B cell (primary cell): ENCODE results near the gene THBS3. TPM values are rescaled to one million over a fixed set of nuclear protein-coding genes. Genes with fewer than 3 reads are reported as not detected.

Experiments
- ATAC-seq: fragments of 200-7000 bp; cut with Tn5 transposase; one replicate; pipeline ENCODE4 v1.10.0; 2021; ENCODE audit warnings: low read depth, mild to moderate bottlenecking, moderate number of reproducible peaks, moderate library complexity
- CTCF ChIA-PET: fragments of 350-600 bp; sonication (Branson Sonifier 250); formaldehyde crosslinking; loops from one replicate; lab custom pipeline; 2021; ENCODE audit warnings: antibody characterized with exemption, inconsistent platforms; lab: Charles Lee
- POLR2A ChIA-PET: fragments of 350-600 bp; sonication (Branson Sonifier 250); formaldehyde crosslinking; loops from one replicate; lab custom pipeline; 2021; ENCODE audit warnings: antibody characterized with exemption; lab: Charles Lee
- DNase-seq: peaks from one replicate; pipeline ENCODE4 v3.0.0; 2013
- H2AFZ ChIP-seq: 2 replicates; pipeline ENCODE4 v1.6.1; 2012; ENCODE audit warnings: mild to moderate bottlenecking, low read depth, low read length; ENCODE audit not compliant: insufficient read depth, poor library complexity, severe bottlenecking
- H3K27ac ChIP-seq, 2 donors: 1 replicate in 1 of 2; 2 replicates in 1 of 2; pipeline ENCODE4 v1.5.1; 2012 to 2013; ENCODE audit warnings: low read length in 2 of 2, mild to moderate bottlenecking in 2 of 2, moderate library complexity in 1 of 2
- H3K27me3 ChIP-seq, 4 experiments: fragments of 200-600 bp in 1 of 4; sonication (generic) in 1 of 4; replicated peaks in 1 of 4; 1 replicate in 2 of 4; 2 replicates in 2 of 4; pipeline versions ENCODE4 v1.6.1 to v1.7.0; 2013 to 2016; ENCODE audit warnings: low read length in 3 of 4, mild to moderate bottlenecking in 2 of 4, mixed read lengths in 1 of 4, moderate library complexity in 1 of 4; ENCODE audit not compliant: insufficient read depth in 4 of 4, control insufficient read depth in 3 of 4; ENCODE audit errors: control extremely low read depth in 1 of 4
- H3K36me3 ChIP-seq, 2 experiments: replicated peaks in 1 of 2; 1 replicate in 1 of 2; 2 replicates in 1 of 2; pipeline versions ENCODE4 v1.6.1 to v1.7.1; 2013; ENCODE audit warnings: low read length in 1 of 2; ENCODE audit not compliant: insufficient read depth in 2 of 2, control insufficient read depth in 1 of 2; ENCODE audit errors: control extremely low read depth in 1 of 2, extremely low read depth in 1 of 2
- H3K4me1 ChIP-seq, 2 donors: fragments of 200-600 bp in 1 of 2; sonication (generic) in 1 of 2; 1 replicate in 1 of 2; 2 replicates in 1 of 2; pipeline versions ENCODE4 v1.5.1 to v1.6.1; 2013 to 2017; ENCODE audit warnings: low read length in 2 of 2; ENCODE audit not compliant: control insufficient read depth in 2 of 2, insufficient read depth in 2 of 2
- H3K4me2 ChIP-seq: replicated peaks from 2 replicates; pipeline ENCODE3; 2012; ENCODE audit warnings: mild to moderate bottlenecking, low read depth, low read length; ENCODE audit not compliant: poor library complexity, severe bottlenecking
- H3K4me3 ChIP-seq, 5 experiments: fragments of 200-600 bp in 1 of 5; sonication (generic) in 1 of 5; 1 replicate in 3 of 5; 2 replicates in 2 of 5; pipeline versions ENCODE4 v1.5.1 to v1.7.0; 2011 to 2016; ENCODE audit warnings: low read length in 4 of 5, mild to moderate bottlenecking in 4 of 5, low read depth in 2 of 5, control low read depth in 1 of 5, moderate library complexity in 1 of 5; ENCODE audit not compliant: insufficient read depth in 1 of 5; ENCODE audit errors: control extremely low read depth in 1 of 5, extremely low read depth in 1 of 5
- H3K79me2 ChIP-seq: fragments of 200-600 bp; sonication (generic); one replicate; pipeline ENCODE4 v1.6.0; 2016; ENCODE audit warnings: low read length; ENCODE audit not compliant: control insufficient read depth, insufficient read depth
- H3K9ac ChIP-seq: fragments of 200-600 bp; sonication (generic); 2 replicates; pipeline ENCODE4 v1.6.1; 2017; ENCODE audit warnings: mild to moderate bottlenecking, low read length, moderate library complexity
- H3K9me3 ChIP-seq, 3 donors: one replicate each; pipeline versions ENCODE4 v1.6.1 to v1.7.1; 2013; ENCODE audit warnings: low read length in 2 of 3; ENCODE audit not compliant: control insufficient read depth in 2 of 3, insufficient read depth in 1 of 3; ENCODE audit errors: control extremely low read depth in 1 of 3
- H4K20me1 ChIP-seq: 2 replicates; pipeline ENCODE4 v1.6.0; 2012; ENCODE audit warnings: mild to moderate bottlenecking, low read length; ENCODE audit not compliant: insufficient read depth, control insufficient read depth, poor library complexity, severe bottlenecking
- H3K27ac Mint-ChIP-seq: one replicate; pipeline ENCODE4 v1.8.0; 2021; ENCODE audit warnings: mixed read lengths
- H3K27me3 Mint-ChIP-seq: one replicate; pipeline ENCODE4 v1.8.0; 2021; ENCODE audit warnings: mixed read lengths
- H3K4me1 Mint-ChIP-seq: one replicate; pipeline ENCODE4 v1.8.0; 2021; ENCODE audit warnings: mixed read lengths
- H3K4me3 Mint-ChIP-seq: one replicate; pipeline ENCODE4 v1.8.0; 2021; ENCODE audit warnings: mixed read lengths
- H3K9me3 Mint-ChIP-seq: one replicate; pipeline ENCODE4 v1.8.0; 2022; ENCODE audit warnings: mixed read lengths; ENCODE audit not compliant: insufficient read depth
- EZH2 ChIP-seq: IDR thresholded peaks from 2 replicates; pipeline ENCODE4 v1.6.1; 2012; ENCODE audit warnings: borderline replicate concordance, low read depth, mild to moderate bottlenecking, moderate library complexity, low read length; ENCODE audit not compliant: insufficient read depth, poor library complexity, severe bottlenecking
- WGBS: methylation state at CpG from one replicate; pipeline ENCODE4 v1.1.5; 2013; ENCODE audit warnings: missing lambda C conversion rate; ENCODE audit not compliant: insufficient coverage; 5-methylcytosine and 5-hydroxymethylcytosine counted together
- intact Hi-C: fragments of 100-400 bp; cut with micrococcal nuclease; formaldehyde crosslinking; loops from one replicate; pipeline ENCODE4 v1.10.0; 2022
- polyA plus RNA-seq: library from polyadenylated mRNA; depleted of rRNA; stranded (reverse); fragments of >200 nt; gene quantifications from 2 replicates; pipeline ENCODE4 v1.2.3, GENCODE V29; 2012
- total RNA-seq, 2 donors: library from RNA; stranded (reverse); fragments of 120-200 nt in 1 of 2; gene quantifications; 1 replicate in 1 of 2; 2 replicates in 1 of 2; pipeline versions ENCODE4 v1.2.3 to v1.2.4, GENCODE V29; 2013 to 2022
- TF ChIP-seq, protein P1 (sequence below): fragments of 200-600 bp; IDR thresholded peaks from one replicate; pipeline ENCODE4 v1.8.0; 2022; ENCODE audit warnings: antibody characterized with exemption, mild to moderate bottlenecking

The THBS3 gene
- total and polyA plus RNA-seq, 2 donors (not counting 1 experiment from before 2014, with no cell fraction given), result 28.0 to 28.6 TPM

GRCh38 chr1:155206891-155207805 is 549 bp downstream of the THBS3 start:
- no peaks in the 10 kb centered on the region for H3K27me3 ChIP-seq
- DNase-seq (peak; percentile 92), ATAC-seq (peak; percentile 50)
- ChIA-PET POLR2A (interaction anchor here (0.6 to 3.7 kb wide), 8 partner anchors 11 to 922 kb away, joined by 3 to 47 read pairs (median 6); partner anchors contain the start of gene SCAMP3), CTCF (interaction anchor here (0.5 to 8.7 kb wide), 24 partner anchors 11 to 473 kb away, joined by 3 to 189 read pairs (median 7); partner anchors contain the start of genes ADAM15 and KRTCAP2)
- peak overlapping the region; percentile 95 to 100 for H3K27ac ChIP-seq
- Mint-ChIP-seq H3K4me1 (peaks cover 22% of the 10 kb centered on the region), H3K9me3 (no peaks in the 10 kb centered on the region), H3K27me3 (no peaks in the 10 kb centered on the region), H3K27ac (peak overlapping the region; percentile 91), H3K4me3 (peak overlapping the region; percentile 80)
- H3K36me3 ChIP-seq, result peaks cover 0 to 3% of the 10 kb centered on the region in 2 experiments
- H3K9ac ChIP-seq, result no peak overlapping the region
- H3K79me2 ChIP-seq, result no peaks in the 10 kb centered on the region
- H2AFZ ChIP-seq, result peak overlapping the region; percentile 36
- peak overlapping the region; percentile 95 for H3K4me2 ChIP-seq
- H4K20me1 ChIP-seq, result no peaks in the 10 kb centered on the region
- H3K4me3 ChIP-seq, result no peak overlapping the region
- intact Hi-C loops, result loop anchor here (1.0 to 5.0 kb wide), 4 partner anchors 19 to 385 kb away; no protein-coding TSS in a partner anchor
- H3K9me3 ChIP-seq, result no peaks in the 10 kb centered on the region
- 32% methylated on average over 12 of the region's 13 CpGs for WGBS
- TF ChIP-seq EZH2, result no peak
- TF ChIP-seq, protein P1, sequence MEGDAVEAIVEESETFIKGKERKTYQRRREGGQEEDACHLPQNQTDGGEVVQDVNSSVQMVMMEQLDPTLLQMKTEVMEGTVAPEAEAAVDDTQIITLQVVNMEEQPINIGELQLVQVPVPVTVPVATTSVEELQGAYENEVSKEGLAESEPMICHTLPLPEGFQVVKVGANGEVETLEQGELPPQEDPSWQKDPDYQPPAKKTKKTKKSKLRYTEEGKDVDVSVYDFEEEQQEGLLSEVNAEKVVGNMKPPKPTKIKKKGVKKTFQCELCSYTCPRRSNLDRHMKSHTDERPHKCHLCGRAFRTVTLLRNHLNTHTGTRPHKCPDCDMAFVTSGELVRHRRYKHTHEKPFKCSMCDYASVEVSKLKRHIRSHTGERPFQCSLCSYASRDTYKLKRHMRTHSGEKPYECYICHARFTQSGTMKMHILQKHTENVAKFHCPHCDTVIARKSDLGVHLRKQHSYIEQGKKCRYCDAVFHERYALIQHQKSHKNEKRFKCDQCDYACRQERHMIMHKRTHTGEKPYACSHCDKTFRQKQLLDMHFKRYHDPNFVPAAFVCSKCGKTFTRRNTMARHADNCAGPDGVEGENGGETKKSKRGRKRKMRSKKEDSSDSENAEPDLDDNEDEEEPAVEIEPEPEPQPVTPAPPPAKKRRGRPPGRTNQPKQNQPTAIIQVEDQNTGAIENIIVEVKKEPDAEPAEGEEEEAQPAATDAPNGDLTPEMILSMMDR, result peak; percentile 88
- peaks cover 21 to 26% of the 10 kb centered on the region in 2 donors for H3K4me1 ChIP-seq
